ENCODE data around the gene SLC25A53. TPM values are rescaled to one million over a fixed set of nuclear protein-coding genes. Genes with fewer than 3 reads are reported as not detected.
"Not testable (repeated sequence)": the region's sequence is repeated elsewhere in the genome, so short reads cannot be mapped to it uniquely, and the experiment has no call there.

The SLC25A53 gene
- total RNA-seq, 1 donor from 2014 or later, result 7.6 TPM

DNA sequence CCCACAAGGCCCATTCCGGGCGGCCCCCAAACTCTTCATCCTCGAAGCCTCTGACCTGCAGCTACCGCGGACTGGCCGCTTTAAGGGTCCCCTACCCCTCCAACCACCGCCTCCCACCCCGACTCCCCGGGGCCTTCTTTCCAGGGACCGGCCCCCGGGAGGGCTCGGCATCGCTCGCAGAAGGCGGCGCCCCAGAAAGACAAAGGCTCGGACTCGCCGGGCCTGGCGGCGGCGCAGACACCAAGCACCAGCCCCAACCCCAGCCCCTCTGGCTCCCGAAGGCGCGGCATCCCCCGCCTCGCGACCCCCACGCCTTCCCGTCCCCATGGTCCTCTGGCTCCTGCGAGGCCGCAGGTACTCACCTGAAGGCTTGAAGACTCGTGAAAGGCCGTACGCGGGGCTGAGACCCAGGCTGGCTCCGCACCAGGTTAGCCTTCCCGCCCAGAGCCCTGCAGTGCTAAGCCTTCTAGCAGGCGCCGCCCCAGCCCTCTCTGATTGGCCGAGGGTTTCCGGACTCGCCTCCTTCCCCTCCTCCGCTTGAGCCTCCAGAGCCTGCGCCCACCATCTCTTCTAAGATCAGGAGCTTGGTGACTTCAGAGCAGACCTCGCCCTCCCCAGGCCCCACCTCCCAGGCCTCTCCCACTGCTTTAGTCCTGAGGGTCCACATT, 80.9 kb downstream of the SLC25A53 start, which contains the start of gene TMSB15C:
Gene TMSB15C, minus strand, starts transcription at position 459 of the 668 bp plus-strand sequence.
- DNase-seq (ENCODE audit: low read depth in 2 of 2), result not testable (repeated sequence)

DNA sequence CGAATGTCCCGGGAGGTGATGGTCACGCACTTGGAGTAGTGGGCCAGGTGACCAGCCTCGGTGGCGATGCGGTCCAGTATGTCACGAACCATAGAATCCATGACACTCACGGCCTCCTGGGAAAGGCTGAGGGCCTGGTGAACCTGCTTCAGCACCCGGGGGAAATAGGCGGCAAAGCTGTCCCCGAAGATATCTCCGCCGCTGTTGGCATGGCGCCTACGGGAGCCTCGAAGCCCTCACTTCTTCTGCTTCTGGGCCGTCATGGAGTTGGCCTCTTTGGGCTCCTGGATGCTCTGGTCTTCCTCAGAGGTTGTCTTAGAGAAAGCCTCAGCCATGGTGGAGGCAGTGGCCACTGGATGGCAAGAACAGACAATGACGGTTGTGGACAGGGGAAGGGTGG, 94.2 kb downstream of the SLC25A53 start:
- DNase-seq (ENCODE audit: low read depth in 2 of 2), result not testable (repeated sequence)

DNA sequence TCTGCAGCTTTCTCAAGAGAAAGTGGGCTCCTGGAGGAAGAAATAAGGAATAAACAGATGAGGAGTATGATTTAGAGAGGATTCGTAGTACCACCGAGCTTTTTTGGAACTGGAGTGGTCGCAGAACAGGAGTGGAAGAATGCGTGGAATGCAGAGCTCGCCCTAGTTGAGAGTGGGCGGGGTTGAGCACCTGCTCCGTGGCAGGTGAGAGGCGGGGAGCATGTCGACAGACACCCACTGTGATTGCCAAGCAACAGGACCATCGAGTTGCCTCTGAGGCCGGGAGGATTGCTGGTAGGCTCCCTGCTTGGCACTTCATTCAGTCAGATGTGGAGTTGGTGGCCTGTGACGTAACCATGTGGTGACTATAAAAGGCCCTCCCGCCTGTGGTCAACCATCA, 101.9 kb downstream of the SLC25A53 start:
- not testable (repeated sequence) for DNase-seq (ENCODE audit: low read depth in 2 of 2)

Other genes with a start within 250 kb of the SLC25A53 start
- 2.8 and 8.3 TPM in 2 replicates for gene TMSB15B, start 194.4 kb downstream of the SLC25A53 start, total RNA-seq
- gene H2BW1, start 143.3 kb downstream of the SLC25A53 start, total RNA-seq, result not detected in 2 replicates
- not detected in 2 replicates for gene H2BW2, start 117.1 kb downstream of the SLC25A53 start, total RNA-seq
- gene TMSB15C, start 80.8 kb downstream of the SLC25A53 start, total RNA-seq, result 4.7 and 10.9 TPM in 2 replicates
- gene ZCCHC18, start 44.5 kb downstream of the SLC25A53 start, total RNA-seq, result 1.2 and 3.3 TPM in 2 replicates
- gene FAM199X, start 9.4 kb upstream of the SLC25A53 start, total RNA-seq, result 22.6 and 23.5 TPM in 2 replicates
- gene ESX1, start 97.9 kb upstream of the SLC25A53 start, total RNA-seq, result under 0.01 and 0.13 TPM in 2 replicates

All from dermis microvascular lymphatic vessel endothelial cell (primary cell).